Activated CD8-positive, alpha-beta memory T cell treated with anti-CD3 and anti-CD28 coated beads, Interleukin-2, amount 10 ng/mL, durations not matched to agents 7 days and 5 days (primary cell): ENCODE data around the gene GDAP2. TPM values are rescaled to one million over a fixed set of nuclear protein-coding genes. Genes with fewer than 3 reads are reported as not detected.

ENCODE experiments used
- ATAC-seq: fragments of 150-1000 bp; cut with Tn5 transposase; one replicate; pipeline ENCODE4 v1.10.0; 2021; ENCODE audit warnings: moderate library complexity
- CTCF ChIA-PET: fragments of 350-600 bp; sonication (Branson Sonifier 250); formaldehyde crosslinking; loops from one replicate; lab custom pipeline; 2021; ENCODE audit warnings: antibody characterized with exemption; lab: Charles Lee
- DNase-seq: peaks from one replicate; pipeline ENCODE4 v3.0.0-alpha.2; 2020
- H3K27ac Mint-ChIP-seq: one replicate; pipeline ENCODE4 v1.8.0; 2021; ENCODE audit warnings: mild to moderate bottlenecking, mixed read lengths
- H3K27me3 Mint-ChIP-seq: one replicate; pipeline ENCODE4 v1.8.0; 2021; ENCODE audit warnings: mixed read lengths
- H3K36me3 Mint-ChIP-seq: one replicate; pipeline ENCODE4 v1.8.0; 2021; ENCODE audit warnings: mild to moderate bottlenecking, mixed read lengths
- H3K4me1 Mint-ChIP-seq: one replicate; pipeline ENCODE4 v1.8.0; 2021; ENCODE audit warnings: mixed read lengths
- H3K4me3 Mint-ChIP-seq: one replicate; pipeline ENCODE4 v1.8.0; 2021; ENCODE audit warnings: mild to moderate bottlenecking, moderate library complexity, mixed read lengths
- H3K9me3 Mint-ChIP-seq: one replicate; pipeline ENCODE4 v1.8.0; 2022; ENCODE audit warnings: low read depth, mixed read lengths
- total RNA-seq, 2 experiments: library from RNA; stranded (reverse); gene quantifications; one replicate each; pipeline ENCODE4 v1.2.3, GENCODE V29; 2021

Gene GDAP2, protein sequence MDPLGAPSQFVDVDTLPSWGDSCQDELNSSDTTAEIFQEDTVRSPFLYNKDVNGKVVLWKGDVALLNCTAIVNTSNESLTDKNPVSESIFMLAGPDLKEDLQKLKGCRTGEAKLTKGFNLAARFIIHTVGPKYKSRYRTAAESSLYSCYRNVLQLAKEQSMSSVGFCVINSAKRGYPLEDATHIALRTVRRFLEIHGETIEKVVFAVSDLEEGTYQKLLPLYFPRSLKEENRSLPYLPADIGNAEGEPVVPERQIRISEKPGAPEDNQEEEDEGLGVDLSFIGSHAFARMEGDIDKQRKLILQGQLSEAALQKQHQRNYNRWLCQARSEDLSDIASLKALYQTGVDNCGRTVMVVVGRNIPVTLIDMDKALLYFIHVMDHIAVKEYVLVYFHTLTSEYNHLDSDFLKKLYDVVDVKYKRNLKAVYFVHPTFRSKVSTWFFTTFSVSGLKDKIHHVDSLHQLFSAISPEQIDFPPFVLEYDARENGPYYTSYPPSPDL
- 10 to 100 TPM; 21.9 to 22.5 TPM for total RNA-seq

GRCh38 chr1:117929343-117930172 is at the start of gene GDAP2, which contains the start of gene WDR3:
Gene GDAP2, minus strand, starts transcription at chr1:117929621. Its CDS starts 9,264 bp downstream, at chr1:117920357.
Gene WDR3, plus strand, starts transcription at chr1:117929739. Its CDS starts 3,581 bp downstream, at chr1:117933320.
- Mint-ChIP-seq H3K4me1 (peaks cover 48% of the 10 kb centered on the region), H3K27ac (peak within 1 kb of the TSS; percentile 87), H3K36me3 (peaks cover 15% of the 10 kb centered on the region), H3K27me3 (no peaks in the 10 kb centered on the region), H3K9me3 (no peaks in the 10 kb centered on the region), H3K4me3 (peak within 1 kb of the TSS; percentile 88)
- peak; percentile 98 for DNase-seq
- peak; percentile 94 for ATAC-seq
- CTCF ChIA-PET: interaction anchor here (1.0 to 2.9 kb wide), 3 partner anchors 10 to 394 kb away, joined by 3 to 16 read pairs (median 3); no protein-coding TSS in a partner anchor

DNA sequence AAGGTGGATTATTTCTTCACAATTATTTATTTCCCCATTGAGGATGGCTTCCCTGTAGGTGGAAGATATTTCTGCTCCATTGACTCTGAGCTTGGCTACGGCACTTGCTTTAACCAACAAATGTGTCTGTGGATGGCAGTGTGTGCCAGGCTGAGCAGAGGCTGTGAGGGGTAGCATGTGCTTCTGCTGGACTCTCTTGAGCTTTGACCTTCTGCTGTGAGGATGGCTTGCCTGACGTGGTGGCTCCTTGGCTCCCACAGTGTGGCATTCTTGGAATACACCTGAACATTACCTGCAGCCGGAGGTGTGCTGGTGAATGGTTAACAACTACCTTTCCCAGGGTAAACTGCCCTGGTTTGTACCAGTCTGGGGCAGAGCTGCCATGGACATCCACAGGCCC is 47.0 kb upstream of the GDAP2 start:
- H3K4me3 Mint-ChIP-seq: no peak overlapping the region
- CTCF ChIA-PET: interaction anchor here (0.5 to 1.1 kb wide), 2 partner anchors 9 to 14 kb away, joined by 3 to 4 read pairs; no protein-coding TSS in a partner anchor
- ATAC-seq: no peak
- no peaks in the 10 kb centered on the region for H3K4me1 Mint-ChIP-seq
- H3K36me3 Mint-ChIP-seq: no peaks in the 10 kb centered on the region
- peaks cover 9% of the 10 kb centered on the region for H3K27me3 Mint-ChIP-seq
- H3K9me3 Mint-ChIP-seq: no peaks in the 10 kb centered on the region
- no peak for DNase-seq
- no peak overlapping the region for H3K27ac Mint-ChIP-seq

- H3K36me3 Mint-ChIP-seq: no peaks in the 10 kb centered on the region
- no peak overlapping the region for H3K4me3 Mint-ChIP-seq
- no peak for ATAC-seq
- peaks cover 9% of the 10 kb centered on the region for H3K27me3 Mint-ChIP-seq
- CTCF ChIA-PET: no interaction called here
- H3K4me1 Mint-ChIP-seq: no peaks in the 10 kb centered on the region
- no peak overlapping the region for H3K27ac Mint-ChIP-seq
- no peaks in the 10 kb centered on the region for H3K9me3 Mint-ChIP-seq
- DNase-seq: no peak
These were observed 42.4 kb upstream of the GDAP2 start for GRCh38 chr1:117971777-117972176.

DNA sequence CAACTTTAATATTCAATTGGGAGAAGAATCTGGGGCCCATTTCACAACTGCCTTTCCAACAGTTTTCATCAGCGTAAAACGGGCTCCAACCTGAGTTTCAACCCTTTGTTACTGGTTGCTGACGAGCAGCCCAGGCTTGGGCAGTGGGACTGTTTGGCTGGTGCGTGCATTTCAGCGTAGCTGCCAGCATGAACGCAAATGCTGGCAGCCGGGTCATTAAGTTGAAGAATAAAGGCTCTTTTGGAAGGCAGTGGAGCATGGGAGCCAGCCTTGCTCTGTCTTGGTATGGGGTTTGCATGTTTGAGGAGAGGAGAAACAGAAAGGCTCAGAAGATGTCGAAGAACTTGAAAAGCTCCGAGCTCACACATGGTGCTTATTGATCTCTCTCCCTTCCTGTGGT is 40.8 kb upstream of the GDAP2 start:
- H3K4me3 Mint-ChIP-seq: no peak overlapping the region
- H3K27ac Mint-ChIP-seq: no peak overlapping the region
- no peaks in the 10 kb centered on the region for H3K4me1 Mint-ChIP-seq
- H3K36me3 Mint-ChIP-seq: no peaks in the 10 kb centered on the region
- no peak for ATAC-seq
- H3K9me3 Mint-ChIP-seq: no peaks in the 10 kb centered on the region
- CTCF ChIA-PET: no interaction called here
- H3K27me3 Mint-ChIP-seq: peaks cover 9% of the 10 kb centered on the region
- DNase-seq: no peak

DNA sequence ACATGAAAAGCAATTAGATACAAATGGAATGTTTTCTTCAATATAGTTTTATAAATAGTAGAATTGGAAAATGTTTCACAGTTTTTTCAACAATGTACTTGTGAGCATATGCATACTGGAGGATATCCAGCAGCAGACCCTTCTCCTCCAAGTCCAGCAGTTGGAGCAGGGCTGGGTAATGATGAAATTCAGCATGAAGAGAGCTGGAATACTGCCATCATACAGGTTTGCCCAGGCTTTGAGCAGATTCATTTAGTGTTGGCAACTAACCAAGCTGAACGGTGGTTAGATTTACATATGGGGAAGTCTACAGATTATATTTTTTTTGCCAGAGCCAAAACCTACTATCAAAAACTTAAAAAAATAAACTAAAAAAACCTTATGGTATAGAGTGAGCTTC is 38.5 kb upstream of the GDAP2 start:
- peaks cover 3% of the 10 kb centered on the region for H3K27me3 Mint-ChIP-seq
- no peak overlapping the region for H3K27ac Mint-ChIP-seq
- no peak overlapping the region for H3K4me3 Mint-ChIP-seq
- DNase-seq (no peak), ATAC-seq (no peak)
- no peaks in the 10 kb centered on the region for H3K4me1 Mint-ChIP-seq
- peaks cover 2% of the 10 kb centered on the region for H3K36me3 Mint-ChIP-seq
- no peaks in the 10 kb centered on the region for H3K9me3 Mint-ChIP-seq
- CTCF ChIA-PET: no interaction called here

- H3K9me3 Mint-ChIP-seq: no peaks in the 10 kb centered on the region
- no peak overlapping the region for H3K27ac Mint-ChIP-seq
- ATAC-seq: no peak
- peaks cover 2% of the 10 kb centered on the region for H3K36me3 Mint-ChIP-seq
- DNase-seq: no peak
- H3K4me3 Mint-ChIP-seq: no peak overlapping the region
- CTCF ChIA-PET: interaction anchor here (0.8 kb wide), 1 partner anchor 9 kb away, joined by 4 read pairs; no protein-coding TSS in a partner anchor
- H3K4me1 Mint-ChIP-seq: no peaks in the 10 kb centered on the region
- H3K27me3 Mint-ChIP-seq: no peaks in the 10 kb centered on the region
These were observed 38.1 kb upstream of the GDAP2 start for GRCh38 chr1:117967477-117967876.

DNA sequence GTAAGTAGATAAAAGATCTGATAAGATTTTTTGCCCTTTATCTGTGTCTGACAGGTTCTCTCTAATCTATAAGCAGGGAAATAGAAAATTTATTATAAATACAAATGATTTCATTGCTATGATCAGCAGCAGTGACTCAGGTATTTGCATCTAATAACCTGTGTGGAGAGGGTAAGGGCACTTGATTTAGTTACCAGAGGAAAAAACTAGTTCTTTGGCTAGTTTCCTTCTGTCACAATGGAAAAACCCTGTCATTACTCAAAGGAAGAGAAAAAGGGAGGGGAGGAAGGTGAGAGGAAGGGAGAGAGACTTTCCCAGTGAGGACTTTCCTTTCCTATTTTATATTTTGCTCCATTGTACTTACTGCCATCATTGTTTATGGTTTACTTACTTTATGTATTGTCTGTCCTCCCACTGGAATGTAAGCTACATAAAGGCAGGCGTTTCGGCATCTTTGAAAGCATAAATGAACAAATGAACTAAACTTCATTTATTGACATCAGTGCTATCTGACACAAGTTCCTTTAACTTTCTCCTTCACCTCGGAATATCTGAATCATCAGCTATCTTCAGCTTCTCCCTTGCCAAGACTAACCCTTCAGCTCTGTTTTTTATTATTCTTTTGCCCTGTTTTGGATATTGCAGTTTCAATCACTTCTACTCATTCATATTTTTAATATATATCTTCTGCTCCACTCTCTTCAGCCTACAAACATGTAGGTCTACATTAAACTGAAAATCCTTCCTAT is 35.0 kb upstream of the GDAP2 start:
- Mint-ChIP-seq H3K4me1 (no peaks in the 10 kb centered on the region), H3K27me3 (no peaks in the 10 kb centered on the region), H3K36me3 (peaks cover 4% of the 10 kb centered on the region), H3K4me3 (no peak overlapping the region), H3K9me3 (no peaks in the 10 kb centered on the region), H3K27ac (no peak overlapping the region)
- CTCF ChIA-PET: no interaction called here
- no peak for DNase-seq
- ATAC-seq: no peak

GRCh38 chr1:117959364-117959763 is 29.9 kb upstream of the GDAP2 start:
- CTCF ChIA-PET: interaction anchor here (0.6 kb wide), 1 partner anchor 230 kb away, joined by 3 read pairs; no protein-coding TSS in a partner anchor
- no peaks in the 10 kb centered on the region for H3K27me3 Mint-ChIP-seq
- DNase-seq (no peak), ATAC-seq (no peak)
- no peak overlapping the region for H3K27ac Mint-ChIP-seq
- peaks cover 26% of the 10 kb centered on the region for H3K36me3 Mint-ChIP-seq
- no peaks in the 10 kb centered on the region for H3K4me1 Mint-ChIP-seq
- no peaks in the 10 kb centered on the region for H3K9me3 Mint-ChIP-seq
- H3K4me3 Mint-ChIP-seq: no peak overlapping the region

DNA sequence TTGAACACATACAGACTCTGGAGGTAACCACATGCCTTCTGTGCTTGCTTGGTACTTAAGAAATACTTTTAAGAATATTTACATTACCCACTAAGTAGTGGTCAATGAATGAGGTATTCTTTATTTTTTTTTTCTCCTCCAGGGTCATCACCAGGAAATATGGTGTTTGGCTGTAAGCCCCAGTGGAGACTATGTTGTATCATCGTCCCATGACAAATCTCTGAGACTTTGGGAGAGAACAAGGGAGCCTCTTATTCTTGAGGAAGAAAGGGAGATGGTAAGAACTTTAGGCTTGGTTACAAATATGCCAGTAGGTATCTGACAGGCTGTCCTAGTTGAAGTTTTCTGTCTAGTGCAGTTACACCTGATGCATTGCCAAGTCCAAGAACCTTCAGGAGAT is 23.0 kb upstream of the GDAP2 start:
- CTCF ChIA-PET: no interaction called here
- H3K27me3 Mint-ChIP-seq: no peaks in the 10 kb centered on the region
- H3K4me1 Mint-ChIP-seq: no peaks in the 10 kb centered on the region
- ATAC-seq (no peak), DNase-seq (no peak)
- H3K9me3 Mint-ChIP-seq: no peaks in the 10 kb centered on the region
- no peak overlapping the region for H3K27ac Mint-ChIP-seq
- peaks cover 42% of the 10 kb centered on the region for H3K36me3 Mint-ChIP-seq
- H3K4me3 Mint-ChIP-seq: no peak overlapping the region

- Mint-ChIP-seq H3K27me3 (no peaks in the 10 kb centered on the region), H3K36me3 (peaks cover 44% of the 10 kb centered on the region), H3K9me3 (no peaks in the 10 kb centered on the region), H3K4me3 (no peak overlapping the region), H3K4me1 (no peaks in the 10 kb centered on the region), H3K27ac (no peak overlapping the region)
- DNase-seq (no peak), ATAC-seq (no peak)
- CTCF ChIA-PET: interaction anchor here (1.4 kb wide), 1 partner anchor 9 kb away, joined by 3 read pairs; no protein-coding TSS in a partner anchor
These were observed 12.9 kb upstream of the GDAP2 start for GRCh38 chr1:117942293-117942692.

DNA sequence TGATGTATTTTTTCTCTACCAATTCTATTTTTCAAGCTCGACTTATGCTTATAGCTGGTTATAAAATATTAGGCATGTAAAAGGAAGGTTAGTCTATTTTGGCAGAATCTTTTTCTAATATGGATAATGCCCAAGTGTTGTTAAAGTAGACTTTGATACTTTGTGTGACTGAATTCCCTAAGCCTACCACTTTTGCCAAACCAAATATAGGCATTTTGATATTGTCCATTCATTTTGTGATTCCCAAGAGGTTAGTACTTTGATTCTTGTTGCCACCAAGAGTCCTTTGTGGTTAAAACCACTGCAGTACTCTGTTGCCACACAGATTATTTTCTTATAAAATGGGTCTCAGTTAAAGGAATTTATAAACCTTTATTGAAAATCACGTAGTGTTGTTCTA is 4.3 kb upstream of the GDAP2 start:
- H3K4me3 Mint-ChIP-seq: no peak overlapping the region
- no peaks in the 10 kb centered on the region for H3K9me3 Mint-ChIP-seq
- CTCF ChIA-PET: interaction anchor here (1.7 kb wide), 1 partner anchor 10 kb away, joined by 4 read pairs; no protein-coding TSS in a partner anchor
- DNase-seq (no peak), ATAC-seq (no peak)
- no peaks in the 10 kb centered on the region for H3K27me3 Mint-ChIP-seq
- peaks cover 21% of the 10 kb centered on the region for H3K36me3 Mint-ChIP-seq
- peaks cover 37% of the 10 kb centered on the region for H3K4me1 Mint-ChIP-seq
- no peak overlapping the region for H3K27ac Mint-ChIP-seq

GRCh38 chr1:117932576-117932975 is 3.2 kb upstream of the GDAP2 start:
- Mint-ChIP-seq H3K27ac (no peak overlapping the region), H3K4me3 (no peak overlapping the region), H3K4me1 (peaks cover 45% of the 10 kb centered on the region), H3K27me3 (no peaks in the 10 kb centered on the region), H3K36me3 (peaks cover 19% of the 10 kb centered on the region), H3K9me3 (no peaks in the 10 kb centered on the region)
- ATAC-seq (no peak), DNase-seq (no peak)
- CTCF ChIA-PET: interaction anchor here (0.6 to 1.7 kb wide), 2 partner anchors 11 to 282 kb away, joined by 3 to 4 read pairs; no protein-coding TSS in a partner anchor
